ENCODE measurements around the gene NAV1. TPM values are rescaled to one million over a fixed set of nuclear protein-coding genes. Genes with fewer than 3 reads are reported as not detected.
A peak's percentile ranks its signal among the peaks of the same experiment; 100 is the strongest.

Gene NAV1
- total RNA-seq, 1 donor from 2014 or later, result 26.4 TPM

- no peak for ATAC-seq
These were observed 7.0 kb downstream of the NAV1 start for GRCh38 chr1:201545851-201546492.

- ATAC-seq, result peak; percentile 71
These were observed 10.6 kb downstream of the NAV1 start for GRCh38 chr1:201549522-201549921.

GRCh38 chr1:201551096-201551495 lies 12.2 kb downstream of the NAV1 start:
- ATAC-seq, result no peak

GRCh38 chr1:201551877-201552731 lies 13.2 kb downstream of the NAV1 start:
- ATAC-seq, result peak; percentile 9

GRCh38 chr1:201552941-201553351 lies 14.0 kb downstream of the NAV1 start:
- ATAC-seq, result no peak

- no peak for ATAC-seq
These were observed 14.7 kb downstream of the NAV1 start for GRCh38 chr1:201553496-201554189.

GRCh38 chr1:201554190-201554600 lies 15.3 kb downstream of the NAV1 start:
- no peak for ATAC-seq

GRCh38 chr1:201554789-201555592 lies 16.1 kb downstream of the NAV1 start:
- no peak for ATAC-seq

- ATAC-seq, result no peak
These were observed 16.6 kb downstream of the NAV1 start for GRCh38 chr1:201555593-201555945.

- ATAC-seq, result no peak
These were observed 18.1 kb downstream of the NAV1 start for GRCh38 chr1:201556841-201557571.

- ATAC-seq, result no peak
These were observed 18.6 kb downstream of the NAV1 start for GRCh38 chr1:201557572-201557958.

GRCh38 chr1:201559679-201560162 lies 20.8 kb downstream of the NAV1 start:
- ATAC-seq, result peak; percentile 94

GRCh38 chr1:201560328-201561194 lies 21.6 kb downstream of the NAV1 start:
- ATAC-seq, result no peak

GRCh38 chr1:201561195-201561564 lies 22.3 kb downstream of the NAV1 start:
- ATAC-seq, result no peak

- no peak for ATAC-seq
These were observed 22.7 kb downstream of the NAV1 start for GRCh38 chr1:201561601-201562000.

- no peak for ATAC-seq
These were observed 23.3 kb downstream of the NAV1 start for GRCh38 chr1:201562257-201562656.

- ATAC-seq, result no peak
These were observed 23.9 kb downstream of the NAV1 start for GRCh38 chr1:201562659-201563405.

GRCh38 chr1:201563406-201563780 lies 24.5 kb downstream of the NAV1 start:
- ATAC-seq, result no peak

- ATAC-seq, result no peak
These were observed 25.0 kb downstream of the NAV1 start for GRCh38 chr1:201563941-201564340.
